ENCODE data around the gene ANGEL2. TPM values are rescaled to one million over a fixed set of nuclear protein-coding genes. Genes with fewer than 3 reads are reported as not detected.

The ANGEL2 gene
- total and polyA plus RNA-seq, 2 of the 13 experiments (the other 11 are each of a cell fraction or from before 2014, with no cell fraction given) = 12.3 to 25.4 TPM

- TF ChIP-seq PAXIP1 (CRISPR knock-in tag; conservative IDR thresholded peaks at IDR 0.05) = peak; percentile 45
- TF ChIP-seq EP300 (IDR thresholded peaks at IDR 0.05; ENCODE audit: low read depth in 2 of 2, low read length in 2 of 2) = peak in 1 of 2 experiments; percentile 5; a peak in 1 of 4 replicates
- TF ChIP-seq EP300 (CRISPR knock-in tag; IDR thresholded peaks at IDR 0.05; ENCODE audit: borderline replicate concordance) = no peak
- peak; percentile 59 for TF ChIP-seq TEAD3 (CRISPR knock-in tag; optimal IDR thresholded peaks at IDR 0.05; ENCODE audit: borderline replicate concordance)
- TF ChIP-seq NR2F1 (CRISPR knock-in tag; IDR thresholded peaks at IDR 0.05) = peak; percentile 29 to 43; a peak in 1 of 4 replicates
- peak; percentile 40 for TF ChIP-seq GATAD2A (CRISPR knock-in tag; IDR thresholded peaks at IDR 0.05)
- 0 out of 2 replicates have a peak, but pooled peaks have one; percentile 23 for TF ChIP-seq FOSL2 (CRISPR knock-in tag; IDR thresholded peaks at IDR 0.05)
- TF ChIP-seq NR2F6 (IDR thresholded peaks at IDR 0.05) = peak; percentile 71; the same call in 1 of the 2 replicates
- TF ChIP-seq NR2F6 (CRISPR knock-in tag; IDR thresholded peaks at IDR 0.05) = peak; percentile 87
- TF ChIP-seq, protein P1, sequence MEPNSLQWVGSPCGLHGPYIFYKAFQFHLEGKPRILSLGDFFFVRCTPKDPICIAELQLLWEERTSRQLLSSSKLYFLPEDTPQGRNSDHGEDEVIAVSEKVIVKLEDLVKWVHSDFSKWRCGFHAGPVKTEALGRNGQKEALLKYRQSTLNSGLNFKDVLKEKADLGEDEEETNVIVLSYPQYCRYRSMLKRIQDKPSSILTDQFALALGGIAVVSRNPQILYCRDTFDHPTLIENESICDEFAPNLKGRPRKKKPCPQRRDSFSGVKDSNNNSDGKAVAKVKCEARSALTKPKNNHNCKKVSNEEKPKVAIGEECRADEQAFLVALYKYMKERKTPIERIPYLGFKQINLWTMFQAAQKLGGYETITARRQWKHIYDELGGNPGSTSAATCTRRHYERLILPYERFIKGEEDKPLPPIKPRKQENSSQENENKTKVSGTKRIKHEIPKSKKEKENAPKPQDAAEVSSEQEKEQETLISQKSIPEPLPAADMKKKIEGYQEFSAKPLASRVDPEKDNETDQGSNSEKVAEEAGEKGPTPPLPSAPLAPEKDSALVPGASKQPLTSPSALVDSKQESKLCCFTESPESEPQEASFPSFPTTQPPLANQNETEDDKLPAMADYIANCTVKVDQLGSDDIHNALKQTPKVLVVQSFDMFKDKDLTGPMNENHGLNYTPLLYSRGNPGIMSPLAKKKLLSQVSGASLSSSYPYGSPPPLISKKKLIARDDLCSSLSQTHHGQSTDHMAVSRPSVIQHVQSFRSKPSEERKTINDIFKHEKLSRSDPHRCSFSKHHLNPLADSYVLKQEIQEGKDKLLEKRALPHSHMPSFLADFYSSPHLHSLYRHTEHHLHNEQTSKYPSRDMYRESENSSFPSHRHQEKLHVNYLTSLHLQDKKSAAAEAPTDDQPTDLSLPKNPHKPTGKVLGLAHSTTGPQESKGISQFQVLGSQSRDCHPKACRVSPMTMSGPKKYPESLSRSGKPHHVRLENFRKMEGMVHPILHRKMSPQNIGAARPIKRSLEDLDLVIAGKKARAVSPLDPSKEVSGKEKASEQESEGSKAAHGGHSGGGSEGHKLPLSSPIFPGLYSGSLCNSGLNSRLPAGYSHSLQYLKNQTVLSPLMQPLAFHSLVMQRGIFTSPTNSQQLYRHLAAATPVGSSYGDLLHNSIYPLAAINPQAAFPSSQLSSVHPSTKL (CRISPR knock-in tag; IDR thresholded peaks at IDR 0.05) = peak; percentile 60
- peak; percentile 32; the same call in 1 of the 2 replicates for TF ChIP-seq HDAC2 (CRISPR knock-in tag; IDR thresholded peaks at IDR 0.05)
- TF ChIP-seq NR2C2 (CRISPR knock-in tag; IDR thresholded peaks at IDR 0.05; ENCODE audit: borderline replicate concordance) = peak; percentile 56; the same call in 1 of the 2 replicates
- peak; percentile 65; the same call in 1 of the 2 replicates for TF ChIP-seq MEF2D (CRISPR knock-in tag; IDR thresholded peaks at IDR 0.05)
- no peak for TF ChIP-seq HIC2 (CRISPR knock-in tag; IDR thresholded peaks at IDR 0.05; ENCODE audit: low read depth)
- 0 out of 2 replicates have a peak, but pooled peaks have one; percentile 12 for TF ChIP-seq CREM (IDR thresholded peaks at IDR 0.05)
- no peak for TF ChIP-seq CREM (CRISPR knock-in tag; IDR thresholded peaks at IDR 0.05)
- no peak for TF ChIP-seq MYNN (CRISPR knock-in tag; IDR thresholded peaks at IDR 0.05; ENCODE audit: low read depth)
- TF ChIP-seq HOXA3 (CRISPR knock-in tag; IDR thresholded peaks at IDR 0.05) = 0 out of 2 replicates have a peak, but pooled peaks have one; percentile 15
- TF ChIP-seq SOX13 (IDR thresholded peaks at IDR 0.05) = no peak
- TF ChIP-seq SOX13 (CRISPR knock-in tag; conservative IDR thresholded peaks at IDR 0.05 in 1 of 2, IDR thresholded peaks at IDR 0.05 in 1 of 2) = peak in 1 of 2 experiments; percentile 19; a peak in 1 of 4 replicates
These were observed 41.8 kb upstream of the ANGEL2 start (continued) for GRCh38 chr1:213057264-213058059.

Measured in HepG2 (cell line).